Dermis blood vessel endothelial cell (primary cell): Measurements from ENCODE around the gene TIMP4. TPM values are rescaled to one million over a fixed set of nuclear protein-coding genes. Genes with fewer than 3 reads are reported as not detected.

Experiments
- DNase-seq: peaks from one replicate; pipeline ENCODE4 v3.0.0; 2010
- total RNA-seq: library from RNA; depleted of rRNA; stranded (reverse); fragments of >200 nt; gene quantifications from 2 replicates; pipeline ENCODE4 v1.2.3, GENCODE V29; 2014

The TIMP4 gene
- total RNA-seq, 1 donor from 2014 or later = 0.34 TPM

DNA sequence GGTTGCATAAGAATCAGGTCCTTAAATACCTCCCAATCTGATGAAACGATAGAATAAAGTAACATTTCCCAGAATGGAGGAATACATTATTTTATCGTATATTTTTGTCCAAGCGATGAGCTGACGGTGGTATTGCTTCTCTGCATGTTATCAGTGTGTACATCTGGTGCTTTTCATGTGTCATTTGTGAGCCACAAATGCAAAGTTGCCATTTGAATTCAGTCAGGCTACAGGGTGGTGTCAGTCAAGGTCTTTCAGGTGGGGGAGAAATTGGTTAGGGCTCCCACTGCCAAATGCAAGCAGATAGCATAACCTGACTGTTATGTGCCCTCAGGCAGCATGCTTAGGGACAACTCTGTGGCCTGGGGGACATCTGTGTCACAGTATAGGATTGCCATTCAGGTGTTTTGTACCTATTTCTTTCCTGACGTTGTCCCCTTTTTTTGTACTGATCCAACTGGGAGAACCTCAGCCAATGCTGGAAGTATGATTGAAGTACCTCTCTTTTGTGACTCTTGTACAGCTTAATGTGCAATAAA, 26.5 kb upstream of the TIMP4 start:
- no peak for DNase-seq

DNA sequence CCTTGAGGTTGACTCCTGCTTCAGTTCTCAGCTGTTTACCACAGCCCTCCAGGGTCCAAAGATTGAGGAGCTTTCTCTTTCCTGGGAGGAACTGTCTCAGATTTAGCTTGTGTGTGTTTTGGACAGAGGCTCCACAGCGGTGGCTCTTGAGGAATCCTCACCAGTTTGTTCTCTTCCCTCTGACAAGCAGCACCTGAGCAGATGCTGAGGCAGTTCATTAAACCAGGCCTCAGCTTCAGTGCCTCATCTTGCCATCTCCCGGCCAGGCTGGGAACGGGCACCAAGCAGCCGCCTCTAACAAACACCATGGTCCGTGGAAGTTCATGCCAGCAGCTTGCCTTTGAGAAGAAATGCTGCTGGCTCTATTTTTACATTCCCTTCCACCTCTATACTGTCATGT, 25.8 kb upstream of the TIMP4 start:
- no peak for DNase-seq

DNA sequence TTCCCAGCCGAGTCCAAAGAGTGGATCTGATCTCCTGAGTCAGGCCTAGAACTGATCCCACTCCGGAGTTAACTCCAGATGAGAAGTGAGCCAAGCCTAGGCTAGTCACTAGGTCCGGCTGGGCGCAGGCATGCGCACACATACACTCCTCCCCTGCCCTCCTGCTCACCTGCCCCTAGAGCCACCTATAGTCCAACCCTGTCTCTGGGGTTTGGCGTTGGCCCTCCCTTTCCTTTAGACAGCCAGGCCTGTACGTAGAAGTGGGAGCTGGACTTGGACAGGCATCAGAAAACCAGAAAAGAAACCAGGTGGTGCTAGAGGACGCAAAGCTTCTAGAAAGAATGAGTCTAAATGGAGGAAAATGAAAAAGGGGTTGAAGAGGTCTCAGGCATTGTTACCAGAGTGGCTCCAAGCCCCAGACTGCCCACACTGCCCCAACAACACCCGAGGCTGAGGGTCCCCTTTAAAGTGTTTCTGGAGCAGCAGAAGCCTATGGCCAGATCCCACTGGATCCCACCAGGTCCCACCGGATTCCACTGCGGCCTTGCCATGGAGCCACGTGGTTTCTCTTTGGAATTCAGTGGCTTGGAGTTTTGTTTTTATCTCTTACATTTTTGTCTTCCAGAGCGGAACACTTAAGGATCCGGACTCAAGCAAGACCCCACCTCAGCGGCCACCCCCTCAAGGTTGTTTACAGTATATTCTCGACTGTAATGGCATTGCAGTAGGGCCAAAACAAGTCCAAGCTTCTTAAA, 24.2 kb upstream of the TIMP4 start:
- DNase-seq = no peak

DNA sequence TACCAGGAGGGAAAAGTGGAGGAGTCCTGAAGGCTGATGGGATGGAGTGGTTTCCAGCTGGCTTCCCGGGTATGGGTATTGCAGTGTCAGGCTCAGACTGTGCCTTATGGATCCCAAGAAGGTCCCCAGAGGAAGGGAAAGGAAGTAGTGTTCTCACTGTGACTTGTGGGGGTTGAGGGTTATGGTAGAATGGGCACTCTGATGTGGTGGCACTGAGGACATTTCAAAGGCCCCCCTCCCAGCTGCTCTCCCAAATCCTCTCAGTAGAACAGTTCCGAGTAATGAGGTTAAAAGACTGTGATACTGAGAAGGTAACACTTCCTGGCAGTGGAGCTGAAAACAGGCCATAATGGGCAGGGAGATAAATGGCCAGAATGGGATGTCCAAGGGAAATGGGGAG, 23.1 kb upstream of the TIMP4 start:
- no peak for DNase-seq

DNA sequence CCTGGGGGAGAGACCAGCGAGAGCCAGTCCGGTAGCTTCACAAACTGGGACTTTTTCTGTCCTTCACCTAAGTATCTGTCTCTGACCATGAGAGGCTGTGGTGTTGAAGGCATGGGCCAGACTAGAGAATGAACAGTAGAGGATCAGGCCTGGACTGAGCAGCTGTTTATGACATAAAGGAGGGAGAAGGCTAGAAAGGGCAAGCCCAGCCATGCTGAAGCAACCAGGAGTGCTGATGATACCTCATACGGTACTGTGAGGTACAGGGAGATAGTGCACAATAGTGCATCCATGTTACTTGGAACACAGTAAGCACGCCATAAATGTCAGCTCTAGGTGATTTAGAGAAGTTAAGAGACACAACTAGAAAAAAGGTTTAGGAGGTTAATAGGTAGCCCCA, 22.6 kb upstream of the TIMP4 start:
- no peak for DNase-seq

DNA sequence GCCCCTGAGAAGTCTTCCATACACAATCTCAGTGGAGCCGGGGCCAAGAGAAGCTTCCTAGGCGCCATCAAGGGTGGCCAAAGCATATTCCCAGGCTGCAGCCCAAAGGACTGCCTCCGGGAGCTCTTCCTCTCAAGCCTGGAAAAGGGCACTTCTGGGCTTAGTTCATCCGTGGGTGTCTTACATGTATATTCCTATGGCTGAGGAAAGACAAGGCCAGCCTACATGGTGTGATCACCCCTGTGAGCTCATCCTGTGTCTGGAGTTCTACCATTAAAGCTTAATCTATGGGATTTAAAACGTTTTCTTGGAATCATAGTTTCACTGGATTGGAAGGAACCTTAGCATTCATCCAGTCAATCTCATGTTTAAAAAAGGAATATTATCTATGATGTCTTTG, 21.9 kb upstream of the TIMP4 start:
- no peak for DNase-seq

DNA sequence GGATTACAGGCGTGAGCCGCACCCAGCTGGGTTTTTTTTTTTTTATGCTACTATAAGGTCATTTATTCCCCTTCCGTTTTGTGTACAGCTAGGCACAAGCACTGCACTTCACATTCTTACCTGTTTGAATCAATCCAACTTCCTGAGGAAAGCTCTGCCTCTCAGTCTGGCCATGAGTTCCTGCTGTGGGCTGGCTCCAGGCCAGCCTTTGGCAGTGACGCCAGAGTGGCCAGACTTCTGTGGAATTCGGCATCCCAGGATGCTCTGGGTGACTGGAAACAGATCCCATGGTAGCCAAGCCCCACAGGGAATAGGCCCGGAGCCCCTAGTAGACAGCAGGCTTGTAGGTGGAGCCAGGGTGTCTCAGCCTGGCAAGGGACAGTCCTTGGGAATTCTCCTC, 21.5 kb upstream of the TIMP4 start:
- DNase-seq = peak; percentile 80

DNA sequence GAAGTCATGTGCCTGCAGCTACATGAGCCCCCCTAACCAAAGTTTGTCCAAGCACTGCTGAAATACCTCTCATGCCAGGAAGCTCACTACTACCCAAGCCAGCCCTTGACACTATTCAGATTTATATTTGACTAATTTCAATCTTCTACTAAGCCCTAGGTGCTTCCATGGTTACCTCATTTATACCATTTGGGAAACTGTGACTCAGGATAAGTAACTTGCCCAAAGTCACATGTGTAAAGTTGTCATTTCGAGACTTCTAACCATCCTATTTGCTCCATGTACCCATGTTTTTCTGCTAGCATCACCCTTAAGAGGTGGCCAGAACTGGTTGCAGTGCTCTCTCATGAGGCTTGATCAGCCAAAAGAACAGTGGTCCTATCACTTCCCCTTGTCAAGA, 20.7 kb upstream of the TIMP4 start:
- no peak for DNase-seq

DNA sequence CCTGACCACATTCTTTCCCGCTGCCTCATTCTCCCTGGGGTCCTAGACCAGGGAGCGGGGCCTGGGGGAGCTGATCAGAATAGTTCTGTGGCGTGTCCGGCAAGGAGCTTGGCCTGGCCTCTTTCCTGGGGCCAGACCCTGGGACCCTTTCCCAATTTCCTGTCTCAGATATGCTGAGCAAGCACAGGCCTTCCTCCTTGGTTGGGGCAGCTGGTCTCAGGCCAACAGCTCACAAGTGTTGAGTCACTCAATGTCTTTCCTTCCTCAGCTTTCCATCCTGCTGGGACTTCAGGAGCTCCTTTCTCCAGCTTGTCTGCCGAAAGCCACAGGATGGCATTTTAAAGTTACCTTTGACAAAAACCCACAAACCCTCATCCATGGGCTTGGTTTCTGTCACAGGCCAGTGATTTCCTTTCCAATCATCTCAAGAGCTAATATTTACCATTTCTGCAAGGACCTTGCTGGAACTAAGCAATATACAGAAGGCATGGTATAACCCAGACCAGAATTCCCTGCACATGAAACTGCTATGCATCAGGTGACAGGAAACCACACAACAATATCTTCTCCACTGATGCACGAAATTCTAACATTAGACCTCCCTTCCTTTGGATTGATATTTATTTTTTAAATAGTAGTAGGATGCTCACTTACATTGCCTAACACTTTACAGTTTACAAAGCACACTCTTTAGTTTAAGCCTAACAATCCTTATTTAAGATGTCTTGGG, 19.5 kb upstream of the TIMP4 start:
- peak; percentile 74 for DNase-seq

DNA sequence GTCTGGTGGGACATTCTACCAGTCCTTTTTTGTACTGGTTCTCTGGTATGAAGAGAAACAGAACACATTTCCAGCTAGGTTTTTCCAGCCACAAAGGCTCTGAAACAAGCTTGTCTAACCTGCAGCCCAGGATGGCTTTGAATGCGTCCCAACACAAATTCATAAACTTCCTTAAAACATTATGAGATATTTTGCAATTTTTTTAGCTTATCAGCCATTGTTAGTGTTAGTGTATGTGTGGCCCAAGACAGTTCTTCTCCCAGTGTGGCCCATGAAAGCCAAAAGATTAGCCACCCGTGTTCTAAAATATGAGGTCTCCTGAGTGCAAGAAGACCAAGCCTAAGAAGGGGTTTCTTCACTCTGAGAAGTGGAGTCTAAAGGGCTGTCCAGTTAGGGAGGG, 18.4 kb upstream of the TIMP4 start:
- no peak for DNase-seq

DNA sequence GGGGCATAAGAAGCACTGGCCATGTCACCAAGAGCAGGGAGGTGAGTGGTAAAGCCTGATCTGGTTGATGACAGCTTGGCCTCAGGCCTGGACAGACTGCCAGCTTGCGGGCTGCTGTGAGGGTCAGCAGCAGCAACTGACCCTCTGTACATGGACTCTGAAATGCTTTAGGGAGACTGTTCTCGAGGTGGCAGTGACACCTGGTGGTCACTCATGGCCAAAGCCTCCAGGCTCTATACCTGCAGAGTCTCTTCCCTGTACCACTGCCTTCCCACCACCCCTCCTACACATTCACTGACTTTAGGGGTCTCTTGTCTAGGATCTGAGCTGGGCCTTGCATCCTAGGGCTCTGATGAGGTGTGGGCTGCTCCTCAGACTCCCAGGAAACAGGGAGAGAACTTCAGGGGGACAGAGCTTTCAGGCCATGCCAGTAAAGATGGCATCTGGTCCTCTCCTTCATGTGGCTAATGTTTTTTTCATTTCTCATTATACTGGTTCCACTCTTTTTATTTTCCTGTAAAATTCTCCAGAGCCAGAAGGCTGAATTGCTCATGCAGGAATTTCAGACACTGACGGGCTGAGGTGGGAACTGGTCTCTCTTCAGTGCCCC, 17.2 kb upstream of the TIMP4 start:
- peak; percentile 82 for DNase-seq

DNA sequence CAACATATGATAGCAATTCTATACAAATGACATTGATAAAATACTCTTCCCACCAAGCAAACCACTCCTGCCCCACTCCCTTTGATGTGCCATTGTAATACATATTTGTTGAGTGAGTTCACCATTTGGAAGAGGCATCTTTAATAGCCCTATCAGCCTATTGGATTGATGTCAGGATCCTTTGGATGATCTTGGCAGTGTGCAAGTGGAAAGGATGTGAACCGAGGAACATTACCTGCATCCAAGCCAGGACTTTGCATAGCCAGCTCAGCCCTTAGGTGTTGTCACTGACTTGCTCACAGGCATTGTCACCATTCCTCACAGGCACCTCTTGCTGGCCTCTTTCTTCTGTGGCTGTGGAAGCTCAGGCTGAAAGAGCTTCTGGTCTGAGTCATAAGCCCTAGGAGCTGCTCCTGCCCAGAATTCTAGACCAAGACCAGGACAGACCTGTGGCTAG, 16.5 kb upstream of the TIMP4 start:
- DNase-seq = no peak

DNA sequence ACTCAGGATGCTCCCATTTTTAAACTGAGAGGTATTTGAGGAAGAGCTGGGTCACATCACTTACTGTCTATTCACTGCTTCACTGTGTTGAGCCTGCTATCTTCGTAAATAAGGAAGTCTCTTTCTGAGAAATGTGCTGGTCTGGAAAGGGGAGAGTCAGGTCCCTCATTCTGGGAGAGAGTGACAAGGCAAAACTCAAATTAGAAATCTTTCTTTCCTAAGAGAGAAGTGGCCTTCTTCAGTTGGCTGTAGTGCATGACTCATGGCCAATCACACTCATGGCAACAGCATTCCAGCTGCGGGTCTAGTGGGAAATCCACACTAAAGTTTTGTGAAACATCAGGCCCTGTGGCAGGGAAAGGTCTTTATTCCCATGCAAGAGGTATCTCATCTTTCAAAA, 11.5 kb upstream of the TIMP4 start:
- no peak for DNase-seq

DNA sequence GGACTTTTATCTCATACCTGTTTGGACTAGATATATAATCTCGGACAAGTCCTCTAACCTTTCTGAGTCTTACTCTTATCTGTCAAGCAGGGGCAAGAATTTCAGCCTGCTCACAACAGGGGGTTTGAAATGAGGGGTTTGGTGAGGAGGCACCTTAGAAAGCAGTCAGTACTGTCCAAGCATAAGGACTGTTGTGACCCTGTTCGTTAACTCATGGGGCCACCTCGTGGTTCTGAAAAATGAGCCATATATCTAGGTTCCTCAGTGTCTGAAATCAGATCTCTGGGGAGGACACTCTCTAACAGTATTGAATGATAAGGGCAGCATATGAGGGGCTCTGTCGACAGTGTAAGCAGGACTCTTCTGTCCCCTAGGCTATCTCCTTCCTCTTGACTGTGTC, 7.2 kb upstream of the TIMP4 start:
- DNase-seq = no peak

DNA sequence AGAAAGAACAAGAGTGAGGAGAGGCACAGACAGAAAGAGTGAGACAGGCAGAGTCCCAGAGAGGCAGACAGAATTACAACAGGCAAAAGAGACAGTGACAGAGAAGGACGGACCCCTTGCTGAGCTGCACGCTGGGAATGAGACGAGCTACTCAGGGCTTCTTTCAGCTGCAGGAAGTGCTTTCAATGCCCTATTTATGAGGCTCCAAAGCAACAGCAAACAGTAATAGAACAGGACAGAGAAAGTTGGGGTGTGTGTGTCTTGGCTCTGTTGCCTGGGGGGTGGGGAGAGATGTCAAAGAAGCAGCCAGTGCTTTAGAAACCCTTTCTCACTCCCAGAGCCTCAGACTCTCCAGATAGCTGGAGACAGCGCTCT, 502 bp upstream of the TIMP4 start:
- DNase-seq = no peak

DNA sequence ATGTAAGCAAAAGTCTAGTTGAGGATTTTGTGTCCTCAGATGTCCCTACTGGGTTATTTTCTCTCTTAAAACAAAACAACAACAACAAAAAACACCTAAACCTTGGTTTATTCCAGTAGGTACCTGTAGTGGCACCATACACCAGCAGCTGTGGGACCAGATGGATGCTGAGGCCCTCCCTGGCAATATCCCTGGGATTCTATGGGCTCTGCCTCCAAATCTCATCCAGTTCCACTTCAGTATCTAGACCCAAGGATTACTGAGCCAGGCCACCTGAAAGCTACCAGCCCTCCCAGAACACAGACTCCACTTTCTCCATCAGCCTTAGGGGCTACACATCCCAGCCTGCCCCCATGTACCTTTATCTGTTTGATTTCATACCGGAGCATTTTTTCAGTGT, 1.7 kb downstream of the TIMP4 start:
- DNase-seq = no peak

DNA sequence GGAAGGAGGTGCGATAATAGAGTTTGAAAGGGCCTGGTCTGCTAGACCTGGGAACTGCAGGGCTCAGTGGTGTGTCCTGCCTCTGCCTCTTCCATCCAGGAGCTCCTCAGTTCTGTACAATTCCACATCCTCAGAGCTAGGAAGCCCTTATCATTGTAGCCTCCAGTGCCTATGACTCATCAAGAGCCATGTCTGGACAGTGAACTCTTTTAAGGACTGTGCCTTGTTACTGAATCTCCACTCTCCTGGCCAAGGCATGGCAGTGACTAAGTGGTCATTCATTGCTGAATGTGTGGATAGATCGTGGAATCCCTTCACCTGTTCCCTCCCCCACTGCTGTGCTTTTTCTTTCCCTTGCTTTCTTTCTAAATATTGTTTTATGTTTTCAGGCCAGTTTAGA, 2.9 kb downstream of the TIMP4 start:
- peak; percentile 76 for DNase-seq

DNA sequence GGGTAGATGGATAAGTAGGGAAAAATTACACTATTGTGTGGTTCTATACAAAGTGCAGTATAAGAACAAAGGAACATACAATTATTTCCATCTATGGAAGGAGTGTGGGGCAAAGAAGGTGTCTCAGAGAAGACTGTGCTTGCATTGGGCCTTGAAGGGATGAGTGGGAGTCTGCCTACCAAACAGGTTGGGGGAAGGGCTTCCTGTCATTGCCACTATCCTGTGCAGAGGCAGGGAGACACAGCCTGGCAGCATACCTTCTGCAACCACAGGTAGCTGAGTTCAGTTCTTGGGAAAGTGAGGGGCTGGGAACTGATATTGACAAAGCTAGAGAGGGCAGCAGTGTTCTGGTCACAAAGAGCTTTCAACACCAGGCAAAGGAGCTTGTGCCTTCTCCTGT, 3.4 kb downstream of the TIMP4 start:
- DNase-seq = no peak

DNA sequence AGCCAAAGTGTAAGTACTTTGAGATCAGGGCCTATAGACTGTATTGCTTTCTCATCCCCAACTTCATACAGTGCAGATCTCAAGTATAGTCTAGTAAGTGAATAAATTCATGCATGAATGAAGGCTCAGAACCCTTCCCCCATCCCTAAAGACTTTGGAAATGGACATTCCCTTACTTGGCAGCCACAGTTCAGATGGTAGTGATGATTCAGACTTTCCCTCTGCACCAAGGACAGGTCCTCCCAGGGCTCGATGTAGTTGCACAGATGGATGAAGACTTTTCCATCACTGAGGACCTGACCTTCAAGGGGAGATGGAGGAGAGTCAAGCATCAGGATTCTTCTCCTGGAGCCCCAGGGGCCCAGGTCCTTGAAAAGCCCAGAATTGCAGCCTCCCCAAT, 4.6 kb downstream of the TIMP4 start:
- DNase-seq = no peak

DNA sequence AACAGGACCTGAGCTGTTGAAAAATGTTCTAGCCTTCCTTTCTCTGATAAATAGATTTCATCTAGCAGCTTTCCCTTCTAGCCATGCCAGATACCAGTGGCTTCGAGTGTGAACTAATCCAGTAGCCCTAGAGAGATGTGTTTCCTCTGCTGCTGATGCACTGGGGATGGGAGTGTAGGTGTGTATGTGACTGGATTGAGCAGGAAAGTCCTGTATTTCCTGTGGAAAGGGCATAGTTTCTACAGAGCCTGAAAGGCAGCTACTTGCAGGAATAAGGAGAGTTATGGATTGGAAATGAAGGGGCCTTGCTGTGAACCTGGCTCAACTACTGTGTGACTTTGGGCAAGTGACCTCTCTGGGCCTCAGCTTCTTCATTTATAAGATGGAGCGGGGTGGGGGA, 8.6 kb downstream of the TIMP4 start:
- DNase-seq = no peak

DNA sequence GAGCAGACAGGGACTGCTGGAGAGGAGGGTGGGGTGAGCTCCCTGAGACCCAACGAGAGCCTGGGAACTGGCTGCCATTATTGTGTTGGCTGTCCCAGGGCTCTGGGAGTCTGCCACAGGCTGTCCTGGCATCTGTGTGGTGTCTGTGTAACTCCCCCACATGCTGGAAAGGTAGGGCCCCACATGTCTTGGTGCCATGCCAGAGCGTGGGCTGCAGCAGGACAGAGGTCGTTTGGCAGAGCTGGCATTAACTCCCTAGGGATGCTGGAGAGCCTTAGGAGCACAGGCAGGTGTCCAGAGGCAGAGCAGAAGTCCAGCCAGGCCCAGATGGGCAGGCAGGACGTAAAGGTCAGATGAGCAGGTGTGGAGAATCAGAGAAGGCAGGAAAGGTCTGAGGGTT, 9.7 kb downstream of the TIMP4 start:
- no peak for DNase-seq

DNA sequence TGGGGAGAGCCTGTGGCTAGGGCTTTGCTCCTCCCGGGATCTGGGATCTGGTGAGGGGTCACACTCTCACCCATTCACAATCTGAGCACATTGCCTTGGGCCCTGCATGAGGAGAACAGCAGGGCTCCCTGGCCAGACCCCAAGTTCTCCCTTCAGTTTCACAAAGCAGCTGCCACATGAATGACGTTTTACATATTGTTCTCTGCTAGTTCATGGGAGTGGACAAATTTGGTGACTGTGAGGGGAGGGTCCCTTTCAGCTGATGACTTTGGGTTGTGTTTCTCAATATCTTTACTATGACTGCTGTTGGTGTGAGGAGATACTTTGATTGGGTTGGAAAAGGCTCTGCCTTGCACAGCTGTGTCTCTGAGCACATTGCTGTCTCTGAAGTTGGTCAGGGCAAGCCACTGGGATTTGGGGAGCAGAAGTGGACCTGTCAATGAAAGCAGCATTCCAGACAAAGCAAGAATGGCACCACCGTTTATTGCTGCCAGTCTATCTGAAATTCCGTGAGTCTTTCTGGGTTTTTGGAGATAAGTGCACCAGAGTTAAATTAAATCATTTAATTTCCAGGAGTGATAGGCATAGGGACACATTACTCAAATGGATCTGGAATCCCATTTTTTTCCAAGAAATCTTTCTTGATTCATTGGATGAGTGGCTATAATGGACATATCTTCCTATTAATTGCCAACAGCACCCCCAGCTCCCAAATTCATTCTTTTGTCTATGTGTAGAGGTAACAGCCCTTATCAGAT, 10.3 kb downstream of the TIMP4 start:
- DNase-seq = no peak
